Hindlimb muscle (tissue), 1 donor: ENCODE measurements around the gene ACTA1. TPM values are rescaled to one million over a fixed set of nuclear protein-coding genes. Genes with fewer than 3 reads are reported as not detected.
"Not testable (repeated sequence)": the region's sequence is repeated elsewhere in the genome, so short reads cannot be mapped to it uniquely, and the experiment has no call there.

ENCODE experiments used
- DNase-seq: peaks from one replicate; pipeline ENCODE4 v3.0.0-alpha.2; 2013
- polyA plus RNA-seq: library from polyadenylated mRNA; unstranded; fragments of 120-200 nt; gene quantifications from one replicate; pipeline ENCODE4 v1.2.1, GENCODE V29; 2013; ENCODE audit not compliant: insufficient read length

ACTA1 gene
- polyA plus RNA-seq, 1 donor = 13,723 TPM

DNA sequence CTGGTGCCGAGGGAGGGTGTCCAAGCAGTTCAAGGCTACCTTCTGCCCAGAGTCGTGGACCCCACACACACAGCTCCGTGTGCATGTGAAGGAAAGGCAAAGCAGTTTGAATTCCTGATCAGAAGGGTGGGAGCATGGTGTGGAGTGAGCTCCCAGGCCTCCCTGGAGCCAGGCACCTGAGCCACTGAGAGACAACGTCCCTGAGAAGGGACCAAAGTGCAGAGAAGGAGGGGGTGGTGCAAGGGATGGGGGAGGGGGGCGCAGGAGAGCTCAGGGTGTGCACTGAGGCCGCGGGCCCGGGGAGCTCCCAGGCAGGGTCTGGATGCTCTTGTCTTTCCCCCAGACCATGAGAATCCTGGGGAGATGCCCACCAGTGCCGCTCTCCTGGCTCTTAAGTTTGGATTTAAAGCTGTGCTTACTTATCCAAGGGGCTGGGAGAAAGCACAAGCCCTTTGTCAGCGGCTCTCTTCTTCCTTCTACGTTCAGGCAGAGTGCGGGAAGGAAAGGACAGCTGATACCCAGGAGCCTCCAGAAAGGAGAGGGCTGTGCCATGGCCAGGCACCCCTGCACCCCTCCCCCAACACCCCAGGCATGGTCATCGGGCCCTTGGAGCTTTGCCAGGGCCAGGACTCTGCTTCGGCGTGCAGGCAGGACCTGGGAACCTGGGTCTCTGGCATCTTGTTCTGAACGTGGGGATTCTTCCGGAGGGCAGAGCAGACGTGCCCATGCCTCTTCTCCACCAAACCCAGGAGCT, 24.1 kb downstream of the ACTA1 start:
- DNase-seq = no peak

DNA sequence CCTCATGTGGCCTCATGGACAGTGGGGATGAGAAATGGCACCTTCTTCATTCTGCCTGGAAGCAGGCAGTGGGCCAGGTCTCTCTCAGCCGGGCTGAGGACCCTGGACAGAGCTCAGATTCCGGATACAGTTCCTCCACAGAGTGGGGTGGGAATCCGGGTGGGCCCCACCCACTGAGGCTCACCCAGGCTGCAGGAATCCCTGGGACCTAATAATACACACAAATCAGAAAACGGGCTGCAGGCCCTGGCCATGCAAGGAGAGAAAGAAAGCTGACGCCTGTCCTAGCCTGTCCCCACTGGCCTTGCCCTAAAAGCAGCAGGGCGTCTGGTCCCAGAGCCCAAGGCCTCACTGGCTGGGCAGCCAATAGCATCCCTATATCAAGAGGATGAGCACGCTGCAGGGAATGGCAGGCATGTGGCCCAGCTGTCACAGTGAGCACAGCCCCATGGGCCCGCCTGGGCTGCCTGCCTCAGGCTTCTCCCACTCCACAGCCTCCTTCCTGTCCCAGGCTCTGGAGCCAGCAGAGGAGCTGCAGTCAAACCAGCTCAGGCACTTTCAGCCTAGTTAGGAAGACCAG, 25.3 kb downstream of the ACTA1 start:
- DNase-seq = peak; percentile 30

DNA sequence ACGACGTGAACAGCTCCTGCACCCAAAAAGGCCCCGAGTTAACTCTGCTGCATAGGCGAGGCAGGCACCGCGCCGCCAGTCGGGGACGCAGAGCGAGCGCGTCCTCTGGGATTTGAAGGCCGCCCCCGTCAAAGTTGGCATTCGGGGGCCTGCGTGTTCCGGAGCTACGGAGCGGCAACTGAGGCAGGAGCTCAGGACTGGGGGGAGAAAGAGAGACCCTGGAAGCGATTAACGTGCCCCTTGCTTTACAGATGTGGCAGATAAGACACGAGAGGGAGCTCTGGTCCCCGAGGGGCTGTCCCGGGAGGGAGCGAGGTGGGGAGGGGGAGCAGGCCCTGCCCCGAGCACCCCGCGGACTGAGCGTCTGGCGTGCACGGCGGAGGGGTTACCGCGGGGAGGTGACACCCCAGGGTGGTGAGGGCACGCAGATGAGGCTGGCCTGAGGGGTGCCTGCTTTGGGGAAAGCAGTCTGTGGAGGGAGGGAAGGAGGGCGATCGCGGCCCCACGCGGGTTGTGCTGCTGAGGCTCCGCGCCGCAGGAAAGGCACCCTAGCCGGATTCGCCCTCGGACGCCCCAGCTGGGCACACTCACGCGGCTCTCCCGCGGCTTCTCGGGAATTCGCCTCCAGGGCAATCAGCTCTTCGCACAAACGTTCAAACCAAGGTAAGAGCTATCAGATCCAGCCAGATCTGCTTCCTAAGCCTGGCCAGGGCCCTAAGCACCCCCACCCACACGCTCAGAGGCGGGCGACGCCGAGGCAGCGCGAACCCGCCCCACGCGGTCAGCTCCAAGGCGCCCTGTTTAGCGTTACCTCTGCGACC, 26.5 kb downstream of the ACTA1 start:
- DNase-seq = no peak

DNA sequence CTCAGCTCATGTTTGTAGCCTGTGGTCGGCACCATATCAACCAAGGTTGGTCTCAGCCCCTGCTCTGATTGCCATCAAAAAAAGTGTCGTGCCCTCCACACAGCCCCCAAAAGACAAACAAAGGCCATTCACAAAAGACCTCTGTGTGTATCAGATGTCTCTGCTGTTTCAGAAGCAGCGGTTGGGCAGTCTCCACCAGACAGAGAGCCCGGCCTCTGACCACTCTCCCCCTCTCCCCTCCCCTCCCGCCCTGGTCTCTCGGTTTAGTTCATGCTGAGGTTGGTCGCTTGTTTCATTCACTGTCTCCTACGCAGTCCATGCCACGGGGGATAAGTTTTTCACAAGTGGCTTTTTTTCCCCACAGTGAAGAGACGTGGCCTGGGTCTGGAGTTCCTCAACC, 27.1 kb downstream of the ACTA1 start:
- no peak for DNase-seq

DNA sequence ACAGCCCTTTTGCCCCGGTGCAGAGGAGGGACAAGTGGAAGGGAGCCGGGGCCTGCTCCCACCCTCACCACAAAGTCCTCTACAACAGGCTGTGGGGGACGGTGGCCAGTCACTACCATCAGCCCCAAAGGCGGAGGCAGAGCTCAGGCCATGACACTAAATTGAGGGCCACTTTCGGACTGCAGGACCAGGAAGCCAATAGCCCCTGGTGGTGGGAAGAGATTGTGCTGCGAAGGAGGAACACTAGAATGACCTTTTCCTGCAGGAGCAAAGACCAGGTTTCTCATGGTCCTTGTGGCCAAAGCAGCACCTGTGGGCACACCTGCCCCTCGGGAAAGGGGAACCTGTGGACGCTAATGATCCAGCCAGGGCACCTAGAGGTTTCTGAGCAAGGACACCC, 30.3 kb downstream of the ACTA1 start:
- no peak for DNase-seq

DNA sequence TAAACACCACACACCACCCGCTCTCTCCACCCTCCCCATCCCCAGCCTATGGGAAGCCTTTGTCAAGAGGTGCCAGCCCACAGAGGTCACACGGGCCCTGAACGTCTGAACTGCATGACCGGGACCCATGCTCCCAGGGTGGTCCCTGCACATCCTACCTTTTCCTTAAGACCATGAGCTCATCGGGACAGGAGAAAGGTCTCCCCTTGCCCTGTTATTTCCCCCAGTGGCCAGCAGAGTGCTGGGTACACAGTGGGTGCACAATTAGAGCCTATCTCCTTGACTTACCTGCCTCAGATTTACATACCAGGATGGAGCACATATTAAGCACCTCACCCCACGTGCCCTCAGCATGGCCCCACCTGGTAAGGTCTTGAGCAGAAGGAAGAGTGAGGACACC, 30.9 kb downstream of the ACTA1 start:
- no peak for DNase-seq

DNA sequence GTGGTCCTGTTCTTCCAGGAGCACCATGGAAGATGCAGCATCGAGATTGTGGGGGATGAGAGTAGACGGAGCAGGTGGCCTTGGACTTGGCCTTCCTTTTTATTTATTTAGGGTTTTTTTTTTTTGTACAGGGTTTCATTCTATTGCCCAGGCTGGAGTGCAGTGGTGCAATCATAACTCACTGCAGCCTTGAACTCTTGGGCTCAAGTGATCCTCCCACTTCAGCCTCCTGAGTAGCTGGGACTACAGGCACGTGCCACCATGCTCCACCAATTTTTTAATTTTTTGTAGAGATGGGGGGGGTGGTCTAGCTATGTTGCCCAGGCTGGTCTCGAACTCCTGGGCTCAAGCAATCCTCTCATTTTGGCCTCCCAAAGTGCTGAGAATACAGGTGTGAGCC, 31.6 kb downstream of the ACTA1 start:
- DNase-seq = not testable (repeated sequence)

DNA sequence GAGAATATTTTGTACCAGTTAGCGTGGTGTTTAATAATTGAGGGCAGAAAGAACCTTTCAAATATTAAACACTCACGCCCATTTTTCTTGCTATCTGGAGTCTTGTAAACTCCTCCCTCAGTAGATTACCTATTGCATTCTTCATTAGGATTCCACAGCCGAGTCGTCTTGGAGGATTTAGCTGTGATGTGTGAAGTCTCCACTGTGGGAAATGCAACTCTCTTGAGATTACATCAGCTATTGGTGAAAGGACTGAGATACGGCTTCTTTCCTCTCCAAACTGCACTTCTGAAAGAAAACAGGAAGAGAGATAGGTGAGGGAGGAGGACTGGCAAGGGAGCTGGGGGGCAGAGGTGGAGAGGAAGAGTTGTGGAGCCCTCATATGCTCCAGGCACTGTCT, 36.1 kb downstream of the ACTA1 start:
- no peak for DNase-seq

DNA sequence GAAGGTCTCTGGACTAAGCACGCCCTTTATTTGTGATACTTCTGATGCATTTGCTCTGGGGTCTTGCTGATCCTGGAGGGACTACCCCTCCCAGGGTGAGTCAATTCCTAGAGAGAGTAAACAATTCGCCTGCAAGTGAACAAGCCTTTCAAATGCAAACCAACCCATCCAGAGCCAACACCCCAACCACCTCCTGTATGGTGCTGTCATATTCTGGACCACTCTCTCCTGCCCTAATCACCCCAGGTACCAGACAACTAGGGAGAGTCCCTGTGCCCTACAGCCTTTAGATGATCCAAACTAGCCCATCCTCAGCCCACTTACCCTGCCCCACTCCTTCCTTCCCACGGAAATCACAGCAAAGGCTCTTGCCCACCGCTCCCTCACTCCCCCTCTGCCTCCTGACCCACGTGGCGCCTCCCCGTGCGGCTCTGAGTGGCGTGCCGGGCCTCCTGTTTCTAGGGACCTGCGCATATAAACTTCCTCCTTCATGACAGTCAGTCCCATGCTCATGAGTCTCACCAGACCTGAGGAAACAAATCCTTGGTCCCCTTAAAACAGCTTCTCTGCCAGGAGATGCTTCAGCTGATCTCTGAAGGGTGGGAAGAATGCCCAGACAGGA, 37.2 kb downstream of the ACTA1 start:
- no peak for DNase-seq

DNA sequence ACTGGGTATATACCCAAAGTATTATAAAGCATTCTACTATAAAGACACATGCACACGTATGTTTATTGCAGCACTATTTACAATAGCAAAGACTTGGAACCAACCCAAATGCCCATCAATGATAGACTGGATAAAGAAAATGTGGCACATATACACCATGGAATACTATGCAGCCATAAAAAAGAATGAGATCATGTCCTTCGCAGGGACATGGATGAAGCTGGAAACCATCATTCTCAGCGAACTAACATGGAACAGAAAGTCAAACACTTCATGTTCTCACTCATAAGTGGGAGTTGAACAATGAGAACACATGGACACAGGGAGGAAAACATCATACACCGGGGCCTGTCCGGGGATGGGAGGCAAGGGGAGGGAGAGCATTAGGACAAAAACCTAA, 39.4 kb downstream of the ACTA1 start:
- DNase-seq = not testable (repeated sequence)

DNA sequence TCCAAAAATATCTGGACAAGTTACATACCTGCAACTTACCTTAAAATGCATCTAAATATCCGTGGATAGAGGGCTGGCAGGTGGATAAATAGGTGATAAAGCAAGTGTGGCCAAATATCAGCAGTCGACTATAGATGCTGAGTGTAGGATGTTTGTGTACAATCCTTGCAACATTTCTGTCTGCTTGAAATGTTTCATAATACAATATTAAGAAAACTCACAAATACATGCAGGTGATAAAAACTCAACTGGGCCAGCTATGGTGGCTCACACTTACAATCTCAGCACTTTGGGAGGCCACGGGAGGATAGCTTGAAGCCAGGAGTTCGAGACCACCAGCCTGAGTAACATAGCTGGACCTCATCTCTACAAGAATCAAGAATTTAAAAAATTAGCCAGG, 41.0 kb downstream of the ACTA1 start:
- DNase-seq = no peak

DNA sequence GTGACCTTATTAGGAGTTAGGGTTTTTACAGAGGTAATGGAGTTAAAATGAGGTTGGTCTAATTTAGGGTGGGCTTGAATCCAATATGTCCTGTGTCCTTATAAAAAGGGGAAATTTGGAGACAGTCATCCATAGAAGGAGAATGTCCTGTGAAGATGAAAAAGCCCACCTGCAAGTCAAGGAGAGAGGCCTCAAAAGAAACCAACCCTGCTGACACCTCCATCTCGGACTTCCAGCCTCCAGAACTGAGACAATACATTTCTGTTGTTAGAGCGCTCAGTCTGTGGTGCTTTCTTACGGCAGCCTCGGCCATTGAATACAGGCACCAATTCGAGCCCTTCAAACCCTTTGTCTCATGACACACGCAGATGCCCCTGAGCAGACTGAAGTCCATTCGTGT, 43.8 kb downstream of the ACTA1 start:
- DNase-seq = no peak

DNA sequence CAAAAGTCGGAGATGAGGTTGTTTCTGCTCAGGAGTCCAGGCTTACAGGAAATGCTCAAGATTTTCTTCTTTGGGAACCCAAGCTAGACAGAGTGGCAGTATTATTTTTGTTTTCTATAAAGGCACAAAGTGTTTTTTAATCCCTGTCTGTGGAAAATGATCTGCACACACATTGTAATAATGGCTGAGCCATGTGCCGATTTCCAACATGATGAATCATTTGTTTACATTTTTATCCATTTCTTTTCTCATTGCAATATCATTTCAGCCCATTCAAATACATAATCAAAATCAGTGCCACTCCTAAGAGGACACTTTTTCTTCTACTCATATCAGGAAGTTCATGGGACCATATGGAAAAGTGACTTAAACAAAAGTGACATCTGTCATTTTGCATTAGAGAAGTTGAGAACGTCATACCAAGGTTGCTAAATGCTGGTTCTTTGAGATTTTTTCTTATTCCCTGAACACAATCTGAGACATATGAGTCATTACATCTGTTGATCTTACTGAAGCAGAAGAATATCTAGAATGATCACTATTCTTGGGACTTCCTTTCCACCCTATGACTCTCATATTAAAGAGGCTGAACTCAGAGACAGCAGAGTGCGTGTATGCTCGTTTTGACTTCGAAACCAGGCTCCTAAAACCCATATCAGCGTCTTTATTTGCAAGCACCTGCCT, 44.9 kb downstream of the ACTA1 start:
- no peak for DNase-seq

DNA sequence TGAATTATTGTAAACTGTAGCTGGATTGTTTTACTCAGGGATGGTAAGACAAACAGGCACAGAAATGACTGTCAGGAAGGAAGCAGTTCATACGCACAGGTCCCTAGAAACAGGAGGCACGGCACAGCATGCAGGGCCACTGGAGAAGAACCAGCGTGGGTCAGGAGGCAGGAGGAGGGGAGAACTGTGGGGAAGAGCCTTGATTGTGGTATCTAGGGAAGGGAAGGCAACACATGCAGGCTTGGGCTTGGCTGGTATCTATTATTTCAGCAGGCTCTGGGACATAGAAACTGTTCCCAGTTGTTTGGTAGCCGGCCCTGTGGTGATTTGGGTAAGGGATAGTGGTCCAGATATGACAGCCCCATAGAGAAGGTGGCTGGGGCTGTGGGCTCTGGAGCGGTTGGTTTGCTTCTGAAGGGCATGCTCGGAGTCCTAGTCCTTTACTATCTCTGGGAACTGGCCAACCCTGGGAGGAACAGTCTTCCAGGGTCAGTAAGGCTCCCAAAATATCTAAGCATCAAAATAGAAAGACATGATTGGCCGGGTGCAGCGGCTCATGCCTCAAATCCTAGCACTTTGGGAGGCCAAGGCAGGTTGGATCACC, 47.9 kb downstream of the ACTA1 start:
- no peak for DNase-seq

DNA sequence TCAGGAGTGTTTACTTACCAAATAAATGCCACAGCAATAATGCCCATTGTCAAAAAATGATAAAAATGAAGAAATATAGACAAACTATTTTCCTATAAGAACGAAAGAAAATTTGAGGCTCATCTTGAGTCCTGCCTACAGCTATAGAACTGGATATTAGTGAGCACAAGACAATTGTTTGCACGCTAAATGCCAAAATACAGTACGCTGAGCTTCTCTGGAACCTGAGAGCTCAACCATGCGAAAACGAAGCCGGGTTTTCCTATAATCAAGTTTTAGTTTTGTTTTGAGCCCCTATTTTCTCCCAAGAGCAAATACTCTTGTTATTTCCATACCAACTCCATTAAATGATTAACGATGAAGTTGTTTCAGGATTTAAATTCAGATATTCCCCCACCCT, 49.1 kb downstream of the ACTA1 start:
- DNase-seq = no peak

DNA sequence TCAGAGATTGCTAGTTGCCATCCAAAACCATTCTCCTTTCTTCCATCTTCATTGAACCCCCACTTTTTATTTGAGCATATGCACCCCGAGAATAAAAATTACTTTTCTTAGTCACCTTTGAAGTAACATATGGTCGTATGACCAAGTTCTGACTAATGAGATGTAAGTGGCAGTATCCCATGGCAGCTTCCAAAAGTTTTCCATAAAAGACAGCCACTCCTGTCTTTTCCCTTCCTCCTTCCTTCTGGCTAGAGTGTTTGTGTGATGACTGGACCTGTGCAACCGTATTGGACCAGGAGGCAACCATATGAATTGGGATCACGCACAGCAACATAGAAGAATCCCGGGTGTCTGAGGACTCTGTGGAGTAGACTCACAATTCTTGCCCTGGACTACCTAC, 49.9 kb downstream of the ACTA1 start:
- no peak for DNase-seq

DNA sequence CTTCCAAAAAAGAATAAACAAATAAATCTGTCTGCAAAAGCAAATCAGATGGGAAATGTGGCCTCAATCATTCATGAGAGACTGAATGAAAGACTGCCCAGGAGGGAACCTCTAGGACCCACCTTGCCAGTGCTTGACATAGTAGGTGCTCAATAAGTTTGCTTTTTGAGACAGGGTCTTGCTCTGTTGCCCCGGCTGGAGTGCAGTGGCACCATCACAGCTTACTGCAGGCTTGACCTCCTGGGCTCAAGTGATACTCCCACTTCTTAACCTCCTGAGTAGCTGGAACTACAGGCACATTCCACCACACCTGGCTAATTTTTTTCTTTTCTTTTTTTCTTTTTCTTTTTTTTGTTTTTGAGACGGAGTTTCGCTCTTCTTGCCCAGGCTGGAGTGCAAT, 50.7 kb downstream of the ACTA1 start:
- DNase-seq = no peak

Other genes with a start within 250 kb of the ACTA1 start
- gene RAB4A, start 163.0 kb downstream of the ACTA1 start, polyA plus RNA-seq = 50.3 TPM
- gene CCSAP, start 91.0 kb downstream of the ACTA1 start, polyA plus RNA-seq = 6.7 TPM
- 26.2 TPM for gene NUP133, start 74.2 kb upstream of the ACTA1 start, polyA plus RNA-seq
- 14.9 TPM for gene ABCB10, start 124.6 kb upstream of the ACTA1 start, polyA plus RNA-seq
- gene TAF5L, start 192.0 kb upstream of the ACTA1 start, polyA plus RNA-seq = 11.5 TPM
- 5.8 TPM for gene URB2, start 192.2 kb upstream of the ACTA1 start, polyA plus RNA-seq